NCI-H748 (cell line): Measurements from ENCODE around the gene SMARCC2.
"Not testable (repeated sequence)": the region's sequence is repeated elsewhere in the genome, so short reads cannot be mapped to it uniquely, and the experiment has no call there.

Experiments used
- DNase-seq: peaks from one replicate; lab custom pipeline; 2025; ENCODE audit not compliant: unreplicated experiment; lab: John Stamatoyannopoulos, UW

SMARCC2 gene

GRCh38 chr12:56212361-56212760, 23.1 kb upstream of the SMARCC2 start:
- DNase-seq: no peak

- DNase-seq: no peak
These were observed 18.7 kb upstream of the SMARCC2 start for GRCh38 chr12:56208006-56208405.

GRCh38 chr12:56206452-56207166, 17.3 kb upstream of the SMARCC2 start:
- DNase-seq: peak; percentile 44

GRCh38 chr12:56205445-56205844, 16.2 kb upstream of the SMARCC2 start:
- no peak for DNase-seq

GRCh38 chr12:56204275-56204674, 15.0 kb upstream of the SMARCC2 start:
- no peak for DNase-seq

GRCh38 chr12:56202838-56203237, 13.6 kb upstream of the SMARCC2 start:
- DNase-seq: no peak

- no peak for DNase-seq
These were observed 13.1 kb upstream of the SMARCC2 start for GRCh38 chr12:56202366-56202765.

- DNase-seq: no peak
These were observed 9.6 kb upstream of the SMARCC2 start for GRCh38 chr12:56198836-56199235.

- DNase-seq: no peak
These were observed 8.8 kb upstream of the SMARCC2 start for GRCh38 chr12:56197921-56198635.

- not testable (repeated sequence) for DNase-seq
These were observed 7.7 kb upstream of the SMARCC2 start for GRCh38 chr12:56196818-56197550.

GRCh38 chr12:56193025-56193578, 3.8 kb upstream of the SMARCC2 start:
- DNase-seq: peak; percentile 92

- DNase-seq: no peak
These were observed 3.3 kb upstream of the SMARCC2 start for GRCh38 chr12:56192582-56192981.

- peak; percentile 59 for DNase-seq
These were observed 1.4 kb upstream of the SMARCC2 start for GRCh38 chr12:56190695-56191155.

- DNase-seq: peak; percentile 89
These were observed 823 bp upstream of the SMARCC2 start for GRCh38 chr12:56189918-56190694.

GRCh38 chr12:56188778-56189098, 545 bp downstream of the SMARCC2 start:
- peak; percentile 64 for DNase-seq

GRCh38 chr12:56188131-56188777, 1.0 kb downstream of the SMARCC2 start:
- no peak for DNase-seq

- no peak for DNase-seq
These were observed 2.3 kb downstream of the SMARCC2 start for GRCh38 chr12:56186957-56187356.

- DNase-seq: no peak
These were observed 10.9 kb downstream of the SMARCC2 start for GRCh38 chr12:56178347-56178746.

- DNase-seq: no peak
These were observed 16.4 kb downstream of the SMARCC2 start for GRCh38 chr12:56172839-56173238.

GRCh38 chr12:56169229-56169759, 20.0 kb downstream of the SMARCC2 start:
- no peak for DNase-seq
